Progenitor cell of endocrine pancreas (in vitro differentiated cells): Measurements from ENCODE around the gene HIP1. TPM values are rescaled to one million over a fixed set of nuclear protein-coding genes. Genes with fewer than 3 reads are reported as not detected.
A peak's percentile ranks its signal among the peaks of the same experiment; 100 is the strongest.

Source experiments
- DNase-seq: peaks from one replicate; pipeline ENCODE4 v3.0.0; 2021; ENCODE audit warnings: low spot score; ENCODE audit not compliant: unreplicated experiment
- H3K27ac Mint-ChIP-seq: 2 replicates; pipeline ENCODE4 v1.8.0; 2021; ENCODE audit warnings: mild to moderate bottlenecking, moderate library complexity, mixed read lengths
- H3K27me3 Mint-ChIP-seq: 2 replicates; pipeline ENCODE4 v1.8.0; 2021; ENCODE audit warnings: mixed read lengths
- H3K36me3 Mint-ChIP-seq: 2 replicates; pipeline ENCODE4 v1.8.0; 2022; ENCODE audit warnings: mixed read lengths; ENCODE audit not compliant: insufficient read depth
- H3K4me1 Mint-ChIP-seq: 2 replicates; pipeline ENCODE4 v1.8.0; 2021; ENCODE audit warnings: low read depth, mixed read lengths
- H3K4me3 Mint-ChIP-seq: 2 replicates; pipeline ENCODE4 v1.8.0; 2021; ENCODE audit warnings: low read depth, mild to moderate bottlenecking, moderate library complexity, mixed read lengths
- H3K9me3 Mint-ChIP-seq: 2 replicates; pipeline ENCODE4 v1.8.0; 2021; ENCODE audit warnings: low read depth, mixed read lengths
- CTCF ChIP-seq: fragments of 200-600 bp; sonication (generic); IDR thresholded peaks from one replicate; pipeline ENCODE4 v1.5.0; 2021; ENCODE audit warnings: antibody characterized with exemption, mild to moderate bottlenecking; ENCODE audit not compliant: unreplicated experiment
- total RNA-seq: library from RNA; stranded (reverse); gene quantifications from 2 replicates; pipeline ENCODE4 v1.2.1, GENCODE V29; 2021

The HIP1 gene
- total RNA-seq, 1 donor from 2014 or later = 66.6 TPM

GRCh38 chr7:75757860-75758259 lies 19.1 kb upstream of the HIP1 start:
- no peaks in the 10 kb centered on the region for H3K36me3 Mint-ChIP-seq
- no peak for DNase-seq
- no peaks in the 10 kb centered on the region for H3K9me3 Mint-ChIP-seq
- H3K4me1 Mint-ChIP-seq = peaks cover 2% of the 10 kb centered on the region
- no peak overlapping the region for H3K27ac Mint-ChIP-seq
- H3K4me3 Mint-ChIP-seq = no peak overlapping the region
- no peaks in the 10 kb centered on the region for H3K27me3 Mint-ChIP-seq
- TF ChIP-seq CTCF = no peak

GRCh38 chr7:75756991-75757676 lies 18.4 kb upstream of the HIP1 start:
- no peak overlapping the region for H3K4me3 Mint-ChIP-seq
- no peaks in the 10 kb centered on the region for H3K9me3 Mint-ChIP-seq
- no peaks in the 10 kb centered on the region for H3K4me1 Mint-ChIP-seq
- no peak overlapping the region for H3K27ac Mint-ChIP-seq
- no peaks in the 10 kb centered on the region for H3K36me3 Mint-ChIP-seq
- DNase-seq = no peak
- TF ChIP-seq CTCF = peak; percentile 61
- no peaks in the 10 kb centered on the region for H3K27me3 Mint-ChIP-seq

DNA sequence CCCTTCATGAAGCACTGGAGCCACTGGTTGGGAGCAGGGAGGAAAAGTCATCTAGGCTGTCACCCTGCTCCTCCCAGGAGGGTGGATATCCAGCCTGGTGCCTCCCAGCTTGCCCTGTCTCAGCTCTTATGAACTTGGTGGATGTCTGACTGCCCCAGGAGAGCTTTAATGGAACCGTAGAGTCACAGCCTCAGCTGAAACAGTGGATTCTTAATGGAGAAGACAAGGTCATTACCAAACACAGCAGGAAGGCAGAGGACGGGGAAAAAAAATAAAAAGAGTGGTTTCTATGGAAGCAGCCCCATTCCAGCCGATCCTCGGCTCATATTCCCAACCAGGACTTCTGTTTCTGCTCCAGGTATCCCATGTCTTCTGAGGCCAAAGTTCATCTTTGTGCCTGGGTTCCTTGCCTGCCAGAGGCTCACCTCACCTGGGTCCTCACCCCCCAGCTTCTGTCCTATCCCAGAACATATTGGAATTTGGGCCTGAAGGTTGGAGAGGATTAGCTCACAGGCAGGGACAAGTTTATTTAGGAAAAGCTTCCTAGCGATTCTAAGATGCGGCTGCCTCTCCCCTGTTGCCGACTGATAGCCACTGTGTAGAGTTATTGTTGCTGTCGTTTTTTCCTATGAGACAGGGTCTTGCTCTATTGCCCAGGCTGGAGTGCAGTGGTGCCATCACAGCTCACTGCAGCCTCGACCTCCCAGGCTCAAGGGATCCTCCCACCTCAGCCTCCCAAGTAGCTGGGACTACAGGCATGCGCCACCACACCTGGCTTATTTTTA lies 17.7 kb upstream of the HIP1 start:
- H3K4me3 Mint-ChIP-seq = no peak overlapping the region
- TF ChIP-seq CTCF = no peak
- H3K36me3 Mint-ChIP-seq = no peaks in the 10 kb centered on the region
- H3K27me3 Mint-ChIP-seq = no peaks in the 10 kb centered on the region
- no peaks in the 10 kb centered on the region for H3K4me1 Mint-ChIP-seq
- no peaks in the 10 kb centered on the region for H3K9me3 Mint-ChIP-seq
- no peak for DNase-seq
- no peak overlapping the region for H3K27ac Mint-ChIP-seq

DNA sequence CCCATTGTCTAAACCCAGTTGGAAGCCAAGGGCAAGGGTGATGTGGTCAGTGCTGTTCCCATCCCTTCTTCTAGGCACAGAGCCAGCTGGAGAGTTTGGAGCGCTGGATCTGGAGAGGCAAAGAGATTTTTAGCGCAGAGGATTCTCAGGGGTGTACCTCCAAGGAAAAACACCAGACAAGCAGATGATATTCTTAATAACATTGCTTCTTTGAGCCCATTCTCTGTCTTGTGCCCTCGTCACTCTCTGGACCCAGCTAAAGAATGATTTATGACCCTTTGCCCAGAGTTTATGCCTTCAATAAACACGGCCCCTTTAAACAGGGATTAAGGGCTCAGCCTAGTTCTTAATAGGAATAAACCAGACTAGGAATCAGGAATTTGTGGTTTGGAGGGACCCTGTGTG lies 4.7 kb upstream of the HIP1 start:
- H3K4me3 Mint-ChIP-seq = no peak overlapping the region

More for the DNA sequence above, 4.7 kb upstream of the HIP1 start:
- no peak overlapping the region for H3K27ac Mint-ChIP-seq
- H3K4me1 Mint-ChIP-seq = peaks cover 6% of the 10 kb centered on the region
- H3K36me3 Mint-ChIP-seq = no peaks in the 10 kb centered on the region
- no peaks in the 10 kb centered on the region for H3K9me3 Mint-ChIP-seq
- no peak for TF ChIP-seq CTCF
- no peak for DNase-seq
- peaks cover 17% of the 10 kb centered on the region for H3K27me3 Mint-ChIP-seq
